Liver (tissue), 3 donors: ENCODE measurements around the gene ADGRF3.
"Not testable (repeated sequence)": the region's sequence is repeated elsewhere in the genome, so short reads cannot be mapped to it uniquely, and the experiment has no call there.

ENCODE experiments used
- EGR1 ChIP-seq, 2 donors: IDR thresholded peaks; 2 replicates each; pipeline ENCODE4 v1.6.1; 2016 to 2018; ENCODE audit warnings: antibody characterized with exemption in 2 of 2, low read depth in 2 of 2
- FOXA1 ChIP-seq: IDR thresholded peaks from 2 replicates; pipeline ENCODE4 v1.6.1; 2016; ENCODE audit warnings: antibody characterized with exemption
- GABPA ChIP-seq, 2 donors: IDR thresholded peaks in 1 of 2; conservative IDR thresholded peaks in 1 of 2; 2 replicates each; pipeline ENCODE4 v1.6.1; 2016; ENCODE audit warnings: antibody characterized with exemption in 2 of 2, mild to moderate bottlenecking in 1 of 2, moderate library complexity in 1 of 2
- NR2F2 ChIP-seq: IDR thresholded peaks from 2 replicates; pipeline ENCODE4 v1.6.1; 2016; ENCODE audit warnings: antibody characterized with exemption
- RAD21 ChIP-seq, 2 donors: IDR thresholded peaks; 2 replicates each; pipeline ENCODE4 v1.6.1; 2016; ENCODE audit warnings: antibody characterized with exemption in 2 of 2, mild to moderate bottlenecking in 2 of 2
- SP1 ChIP-seq: IDR thresholded peaks from 2 replicates; pipeline ENCODE4 v1.6.1; 2018; ENCODE audit warnings: antibody characterized with exemption, mild to moderate bottlenecking
- TAF1 ChIP-seq: conservative IDR thresholded peaks from 2 replicates; pipeline ENCODE4 v1.6.1; 2016; ENCODE audit warnings: antibody characterized with exemption, mild to moderate bottlenecking
- YY1 ChIP-seq: IDR thresholded peaks from 2 replicates; pipeline ENCODE4 v1.6.1; 2016; ENCODE audit warnings: antibody characterized with exemption, mild to moderate bottlenecking
- TF ChIP-seq, protein P1 (sequence below): fragments of 150-350 bp; IDR thresholded peaks from 2 replicates; pipeline ENCODE4 v1.5.1; 2017; ENCODE audit warnings: improper control_type of control experiment, low read depth, low read length; ENCODE audit not compliant: missing input control
- TF ChIP-seq, protein P2 (sequence below): IDR thresholded peaks from 2 replicates; pipeline ENCODE4 v1.6.1; 2016; ENCODE audit warnings: antibody characterized with exemption, mild to moderate bottlenecking
- TF ChIP-seq, protein P3 (sequence below): IDR thresholded peaks from 2 replicates; pipeline ENCODE4 v1.6.1; 2016; ENCODE audit warnings: antibody characterized with exemption
- TF ChIP-seq, protein P4 (sequence below): IDR thresholded peaks from 2 replicates; pipeline ENCODE4 v1.6.1; 2016; ENCODE audit warnings: antibody characterized with exemption
- donor health status: healthy.
- donor health status: healthy.

DNA sequence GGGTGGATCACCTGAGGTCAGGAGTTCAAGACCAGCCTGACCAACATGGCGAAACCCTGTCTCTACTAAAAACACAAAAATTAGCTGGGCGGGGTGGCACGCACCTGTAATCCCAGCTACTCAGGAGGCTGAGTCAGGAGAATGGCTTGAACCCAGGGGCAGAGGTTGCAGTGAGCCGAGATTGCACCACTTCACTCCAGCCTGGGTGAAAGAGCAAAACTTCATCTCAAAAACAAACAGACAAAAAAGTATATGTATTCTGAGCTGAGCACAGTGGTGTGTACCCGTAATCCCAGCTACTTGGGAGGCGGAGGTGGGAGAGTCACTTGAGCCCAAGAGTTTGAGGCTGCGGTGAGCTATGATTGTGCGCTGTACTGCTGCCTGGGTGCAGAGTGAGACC is 15.3 kb downstream of the ADGRF3 start:
- TF ChIP-seq RAD21 (IDR thresholded peaks at IDR 0.05); TAF1; GABPA (IDR thresholded peaks at IDR 0.05 in 1 of 2, conservative IDR thresholded peaks at IDR 0.05 in 1 of 2); NR2F2; FOXA1; SP1; EGR1 (IDR thresholded peaks at IDR 0.05; ENCODE audit: low read depth in 2 of 2); YY1: not testable (repeated sequence)
- TF ChIP-seq, protein P1, sequence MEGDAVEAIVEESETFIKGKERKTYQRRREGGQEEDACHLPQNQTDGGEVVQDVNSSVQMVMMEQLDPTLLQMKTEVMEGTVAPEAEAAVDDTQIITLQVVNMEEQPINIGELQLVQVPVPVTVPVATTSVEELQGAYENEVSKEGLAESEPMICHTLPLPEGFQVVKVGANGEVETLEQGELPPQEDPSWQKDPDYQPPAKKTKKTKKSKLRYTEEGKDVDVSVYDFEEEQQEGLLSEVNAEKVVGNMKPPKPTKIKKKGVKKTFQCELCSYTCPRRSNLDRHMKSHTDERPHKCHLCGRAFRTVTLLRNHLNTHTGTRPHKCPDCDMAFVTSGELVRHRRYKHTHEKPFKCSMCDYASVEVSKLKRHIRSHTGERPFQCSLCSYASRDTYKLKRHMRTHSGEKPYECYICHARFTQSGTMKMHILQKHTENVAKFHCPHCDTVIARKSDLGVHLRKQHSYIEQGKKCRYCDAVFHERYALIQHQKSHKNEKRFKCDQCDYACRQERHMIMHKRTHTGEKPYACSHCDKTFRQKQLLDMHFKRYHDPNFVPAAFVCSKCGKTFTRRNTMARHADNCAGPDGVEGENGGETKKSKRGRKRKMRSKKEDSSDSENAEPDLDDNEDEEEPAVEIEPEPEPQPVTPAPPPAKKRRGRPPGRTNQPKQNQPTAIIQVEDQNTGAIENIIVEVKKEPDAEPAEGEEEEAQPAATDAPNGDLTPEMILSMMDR = not testable (repeated sequence)
- TF ChIP-seq, protein P2, sequence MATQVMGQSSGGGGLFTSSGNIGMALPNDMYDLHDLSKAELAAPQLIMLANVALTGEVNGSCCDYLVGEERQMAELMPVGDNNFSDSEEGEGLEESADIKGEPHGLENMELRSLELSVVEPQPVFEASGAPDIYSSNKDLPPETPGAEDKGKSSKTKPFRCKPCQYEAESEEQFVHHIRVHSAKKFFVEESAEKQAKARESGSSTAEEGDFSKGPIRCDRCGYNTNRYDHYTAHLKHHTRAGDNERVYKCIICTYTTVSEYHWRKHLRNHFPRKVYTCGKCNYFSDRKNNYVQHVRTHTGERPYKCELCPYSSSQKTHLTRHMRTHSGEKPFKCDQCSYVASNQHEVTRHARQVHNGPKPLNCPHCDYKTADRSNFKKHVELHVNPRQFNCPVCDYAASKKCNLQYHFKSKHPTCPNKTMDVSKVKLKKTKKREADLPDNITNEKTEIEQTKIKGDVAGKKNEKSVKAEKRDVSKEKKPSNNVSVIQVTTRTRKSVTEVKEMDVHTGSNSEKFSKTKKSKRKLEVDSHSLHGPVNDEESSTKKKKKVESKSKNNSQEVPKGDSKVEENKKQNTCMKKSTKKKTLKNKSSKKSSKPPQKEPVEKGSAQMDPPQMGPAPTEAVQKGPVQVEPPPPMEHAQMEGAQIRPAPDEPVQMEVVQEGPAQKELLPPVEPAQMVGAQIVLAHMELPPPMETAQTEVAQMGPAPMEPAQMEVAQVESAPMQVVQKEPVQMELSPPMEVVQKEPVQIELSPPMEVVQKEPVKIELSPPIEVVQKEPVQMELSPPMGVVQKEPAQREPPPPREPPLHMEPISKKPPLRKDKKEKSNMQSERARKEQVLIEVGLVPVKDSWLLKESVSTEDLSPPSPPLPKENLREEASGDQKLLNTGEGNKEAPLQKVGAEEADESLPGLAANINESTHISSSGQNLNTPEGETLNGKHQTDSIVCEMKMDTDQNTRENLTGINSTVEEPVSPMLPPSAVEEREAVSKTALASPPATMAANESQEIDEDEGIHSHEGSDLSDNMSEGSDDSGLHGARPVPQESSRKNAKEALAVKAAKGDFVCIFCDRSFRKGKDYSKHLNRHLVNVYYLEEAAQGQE = not testable (repeated sequence)
- TF ChIP-seq, protein P3, sequence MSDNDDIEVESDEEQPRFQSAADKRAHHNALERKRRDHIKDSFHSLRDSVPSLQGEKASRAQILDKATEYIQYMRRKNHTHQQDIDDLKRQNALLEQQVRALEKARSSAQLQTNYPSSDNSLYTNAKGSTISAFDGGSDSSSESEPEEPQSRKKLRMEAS = not testable (repeated sequence)
- TF ChIP-seq, protein P4, sequence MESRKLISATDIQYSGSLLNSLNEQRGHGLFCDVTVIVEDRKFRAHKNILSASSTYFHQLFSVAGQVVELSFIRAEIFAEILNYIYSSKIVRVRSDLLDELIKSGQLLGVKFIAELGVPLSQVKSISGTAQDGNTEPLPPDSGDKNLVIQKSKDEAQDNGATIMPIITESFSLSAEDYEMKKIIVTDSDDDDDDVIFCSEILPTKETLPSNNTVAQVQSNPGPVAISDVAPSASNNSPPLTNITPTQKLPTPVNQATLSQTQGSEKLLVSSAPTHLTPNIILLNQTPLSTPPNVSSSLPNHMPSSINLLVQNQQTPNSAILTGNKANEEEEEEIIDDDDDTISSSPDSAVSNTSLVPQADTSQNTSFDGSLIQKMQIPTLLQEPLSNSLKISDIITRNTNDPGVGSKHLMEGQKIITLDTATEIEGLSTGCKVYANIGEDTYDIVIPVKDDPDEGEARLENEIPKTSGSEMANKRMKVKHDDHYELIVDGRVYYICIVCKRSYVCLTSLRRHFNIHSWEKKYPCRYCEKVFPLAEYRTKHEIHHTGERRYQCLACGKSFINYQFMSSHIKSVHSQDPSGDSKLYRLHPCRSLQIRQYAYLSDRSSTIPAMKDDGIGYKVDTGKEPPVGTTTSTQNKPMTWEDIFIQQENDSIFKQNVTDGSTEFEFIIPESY = not testable (repeated sequence)
